Caco-2 (cell line): ENCODE results near the gene ARHGEF6. TPM values are rescaled to one million over a fixed set of nuclear protein-coding genes. Genes with fewer than 3 reads are reported as not detected.

Experiments
- BruUV-seq: library from RNA; stranded (reverse); fragments of 400-500 nt; replicated peaks from 2 replicates; lab custom pipeline; 2021; lab: Mats Ljungman, UMichigan
- CTCF ChIA-PET: fragments of 300-600 bp; sonication (Branson Sonifier 250); formaldehyde crosslinking; loops from one replicate; lab custom pipeline; 2022; ENCODE audit warnings: antibody characterized with exemption; lab: Charles Lee
- POLR2A ChIA-PET: fragments of 300-600 bp; sonication (Branson Sonifier 250); formaldehyde crosslinking; loops from one replicate; lab custom pipeline; 2022; ENCODE audit warnings: antibody characterized with exemption; lab: Charles Lee
- DNase-seq, 2 experiments: peaks; one replicate each; pipeline versions ENCODE4 v3.0.0 to v3.0.0-alpha.2; 2020 to 2022
- H3K27me3 ChIP-seq: replicated peaks from 2 replicates; pipeline ENCODE4 v1.6.0; 2011; ENCODE audit warnings: low read length; ENCODE audit not compliant: control insufficient read depth, insufficient read depth
- H3K36me3 ChIP-seq: 2 replicates; pipeline ENCODE4 v1.5.1; 2011; ENCODE audit warnings: low read length; ENCODE audit not compliant: control insufficient read depth, insufficient read depth
- H3K4me1 ChIP-seq: fragments of 250-450 bp; sonication (Bioruptor Pico); 2 replicates; pipeline ENCODE4 v1.5.1; 2020; ENCODE audit warnings: mild to moderate bottlenecking
- H3K4me3 ChIP-seq: 2 replicates; pipeline ENCODE4 v1.5.1; 2011; ENCODE audit warnings: low read depth, mild to moderate bottlenecking, control low read depth, low read length
- H3K9me3 ChIP-seq: fragments of 250-450 bp; sonication (Bioruptor Pico); 2 replicates; pipeline ENCODE4 v1.5.1; 2020; ENCODE audit warnings: mild to moderate bottlenecking, moderate library complexity
- H3K27ac Mint-ChIP-seq: one replicate; pipeline ENCODE4 v1.8.0; 2022; ENCODE audit warnings: mixed read lengths; ENCODE audit not compliant: unreplicated experiment
- H3K27me3 Mint-ChIP-seq: one replicate; pipeline ENCODE4 v1.8.0; 2022; ENCODE audit warnings: mixed read lengths; ENCODE audit not compliant: insufficient read depth, unreplicated experiment
- H3K36me3 Mint-ChIP-seq: one replicate; pipeline ENCODE4 v1.8.0; 2022; ENCODE audit warnings: mild to moderate bottlenecking, mixed read lengths; ENCODE audit not compliant: insufficient read depth, unreplicated experiment
- H3K4me1 Mint-ChIP-seq: one replicate; pipeline ENCODE4 v1.8.0; 2022; ENCODE audit warnings: low read depth, mixed read lengths; ENCODE audit not compliant: unreplicated experiment
- H3K4me3 Mint-ChIP-seq: one replicate; pipeline ENCODE4 v1.8.0; 2022; ENCODE audit warnings: mild to moderate bottlenecking, moderate library complexity, mixed read lengths; ENCODE audit not compliant: unreplicated experiment
- H3K9me3 Mint-ChIP-seq: one replicate; pipeline ENCODE4 v1.8.0; 2022; ENCODE audit warnings: mixed read lengths; ENCODE audit not compliant: unreplicated experiment
- CTCF ChIP-seq, 2 experiments: fragments of 200-600 bp in 1 of 2; IDR thresholded peaks; 1 replicate in 1 of 2; 2 replicates in 1 of 2; pipeline versions ENCODE4 v1.5.1 to v1.8.0; 2011 to 2022; ENCODE audit warnings: antibody characterized with exemption in 1 of 2, control low read depth in 1 of 2, inconsistent platforms in 1 of 2, low read depth in 1 of 2, low read length in 1 of 2, mild to moderate bottlenecking in 1 of 2, moderate library complexity in 1 of 2; ENCODE audit not compliant: insufficient read depth in 1 of 2, severe bottlenecking in 1 of 2, unreplicated experiment in 1 of 2
- intact Hi-C: fragments of 100-400 bp; cut with micrococcal nuclease; formaldehyde crosslinking; loops from one replicate; pipeline ENCODE4 v1.10.0; 2022; ENCODE audit not compliant: unreplicated experiment
- total RNA-seq: library from RNA; stranded (reverse); gene quantifications from 2 replicates; pipeline ENCODE4 v1.2.3, GENCODE V29; 2022

ARHGEF6 gene
- total RNA-seq, 1 experiment from 2014 or later = not detected

GRCh38 chrX:136712650-136713310 is 68.0 kb downstream of the ARHGEF6 start:
- Histone ChIP-seq H3K9me3 (no peaks in the 10 kb centered on the region), H3K36me3 (no peaks in the 10 kb centered on the region), H3K4me1 (no peaks in the 10 kb centered on the region), H3K27me3 (no peaks in the 10 kb centered on the region), H3K4me3 (no peak overlapping the region)
- no peak for TF ChIP-seq CTCF (IDR thresholded peaks at IDR 0.05; ENCODE audit: insufficient read depth in 1 of 2, low read depth in 1 of 2, low read length in 1 of 2, severe bottlenecking in 1 of 2, unreplicated experiment in 1 of 2)
- intact Hi-C loops = no loop called here
- no TSS peak for BruUV-seq
- no peak overlapping the region for H3K27ac Mint-ChIP-seq
- no peak for DNase-seq
- CTCF ChIA-PET = no interaction called here
- peaks cover 8% of the 10 kb centered on the region for H3K27me3 Mint-ChIP-seq
- H3K4me3 Mint-ChIP-seq = no peak overlapping the region
- POLR2A ChIA-PET = no interaction called here
- no peaks in the 10 kb centered on the region for H3K4me1 Mint-ChIP-seq
- H3K9me3 Mint-ChIP-seq = no peaks in the 10 kb centered on the region
- no peaks in the 10 kb centered on the region for H3K36me3 Mint-ChIP-seq

GRCh38 chrX:136711147-136711546 is 69.6 kb downstream of the ARHGEF6 start:
- Histone ChIP-seq H3K36me3 (no peaks in the 10 kb centered on the region), H3K4me3 (no peak overlapping the region), H3K4me1 (no peaks in the 10 kb centered on the region), H3K27me3 (no peaks in the 10 kb centered on the region), H3K9me3 (no peaks in the 10 kb centered on the region)
- H3K27ac Mint-ChIP-seq = no peak overlapping the region
- peak in 1 of 2 experiments; percentile 31 for TF ChIP-seq CTCF (IDR thresholded peaks at IDR 0.05; ENCODE audit: insufficient read depth in 1 of 2, low read depth in 1 of 2, low read length in 1 of 2, severe bottlenecking in 1 of 2, unreplicated experiment in 1 of 2)
- CTCF ChIA-PET = interaction anchor here (0.6 kb wide), 1 partner anchor 17 kb away, joined by 3 read pairs; no protein-coding TSS in a partner anchor
- no peaks in the 10 kb centered on the region for H3K36me3 Mint-ChIP-seq
- H3K9me3 Mint-ChIP-seq = no peaks in the 10 kb centered on the region
- POLR2A ChIA-PET = no interaction called here
- BruUV-seq = no TSS peak
- peak; percentile 13 to 29 for DNase-seq
- no peaks in the 10 kb centered on the region for H3K4me1 Mint-ChIP-seq
- intact Hi-C loops = loop anchor here (1.0 kb wide), 1 partner anchor 214 kb away; no protein-coding TSS in a partner anchor
- no peaks in the 10 kb centered on the region for H3K27me3 Mint-ChIP-seq
- no peak overlapping the region for H3K4me3 Mint-ChIP-seq

- no peaks in the 10 kb centered on the region for H3K36me3 ChIP-seq
- H3K36me3 Mint-ChIP-seq = no peaks in the 10 kb centered on the region
- no peak for DNase-seq
- H3K9me3 Mint-ChIP-seq = no peaks in the 10 kb centered on the region
- intact Hi-C loops = no loop called here
- no peak overlapping the region for H3K27ac Mint-ChIP-seq
- no peaks in the 10 kb centered on the region for H3K27me3 ChIP-seq
- POLR2A ChIA-PET = no interaction called here
- H3K4me1 ChIP-seq = no peaks in the 10 kb centered on the region
- no peaks in the 10 kb centered on the region for H3K27me3 Mint-ChIP-seq
- H3K4me3 Mint-ChIP-seq = no peak overlapping the region
- BruUV-seq = no TSS peak
- H3K9me3 ChIP-seq = no peaks in the 10 kb centered on the region
- H3K4me1 Mint-ChIP-seq = no peaks in the 10 kb centered on the region
- no peak for TF ChIP-seq CTCF (IDR thresholded peaks at IDR 0.05; ENCODE audit: insufficient read depth in 1 of 2, low read depth in 1 of 2, low read length in 1 of 2, severe bottlenecking in 1 of 2, unreplicated experiment in 1 of 2)
- CTCF ChIA-PET = interaction anchor here (0.6 kb wide), 1 partner anchor 18 kb away, joined by 3 read pairs; no protein-coding TSS in a partner anchor
- no peak overlapping the region for H3K4me3 ChIP-seq
These were observed 70.3 kb downstream of the ARHGEF6 start for GRCh38 chrX:136710325-136710951.
